H1 (cell line): ENCODE measurements around the gene ACBD6. TPM values are rescaled to one million over a fixed set of nuclear protein-coding genes. Genes with fewer than 3 reads are reported as not detected.

Source experiments
- CTCF ChIA-PET: fragments of 300-600 bp; sonication (Branson Sonifier 250); formaldehyde crosslinking; loops from one replicate; lab custom pipeline; 2021; ENCODE audit not compliant: partially characterized antibody; lab: Charles Lee
- POLR2A ChIA-PET: fragments of 300-600 bp; sonication (Branson Sonifier 250); formaldehyde crosslinking; loops from one replicate; lab custom pipeline; 2021; ENCODE audit warnings: inconsistent platforms; ENCODE audit not compliant: partially characterized antibody; lab: Charles Lee
- DNase-seq, 2 experiments: peaks; one replicate each; pipeline versions ENCODE4 v3.0.0 to v3.0.0-alpha.2; 2010 to 2022; ENCODE audit warnings: low spot score in 2 of 2, low read depth in 1 of 2, mixed read lengths in 1 of 2
- FAIRE-seq: peaks from 2 replicates; lab custom pipeline; 2011; peaks lifted over from hg19 to GRCh38; lab: Jason Lieb, UNC
- H2AFZ ChIP-seq: 2 replicates; pipeline ENCODE4 v1.8.1; 2012; ENCODE audit warnings: low read length, inconsistent platforms
- H2AK5ac ChIP-seq: 2 replicates; pipeline ENCODE4 v1.6.1; 2013; ENCODE audit warnings: low read depth, low read length
- H2BK120ac ChIP-seq: replicated peaks from 2 replicates; pipeline ENCODE3; 2013; ENCODE audit warnings: low read depth, low read length, inconsistent platforms
- H2BK12ac ChIP-seq: 2 replicates; pipeline ENCODE4 v1.6.1; 2013; ENCODE audit warnings: low read depth, low read length
- H2BK15ac ChIP-seq: 2 replicates; pipeline ENCODE4 v1.6.1; 2013; ENCODE audit warnings: low read length
- H2BK20ac ChIP-seq: 2 replicates; pipeline ENCODE4 v1.6.1; 2013; ENCODE audit warnings: low read length
- H2BK5ac ChIP-seq: 2 replicates; pipeline ENCODE4 v1.6.1; 2013; ENCODE audit warnings: low read depth, low read length
- H3K14ac ChIP-seq: 2 replicates; pipeline ENCODE4 v1.6.1; 2013; ENCODE audit warnings: inconsistent platforms; ENCODE audit not compliant: insufficient read length
- H3K18ac ChIP-seq: 2 replicates; pipeline ENCODE4 v1.6.1; 2013; ENCODE audit warnings: low read length; ENCODE audit errors: extremely low read depth
- H3K23ac ChIP-seq: 2 replicates; pipeline ENCODE4 v1.6.1; 2013; ENCODE audit warnings: inconsistent platforms; ENCODE audit not compliant: insufficient read length
- H3K23me2 ChIP-seq: 2 replicates; pipeline ENCODE4 v1.6.1; 2013; ENCODE audit warnings: low read depth, low read length
- H3K27ac ChIP-seq: 2 replicates; pipeline ENCODE4 v1.6.1; 2011; ENCODE audit warnings: low read depth, low read length, inconsistent platforms
- H3K27me3 ChIP-seq, 4 experiments: replicated peaks in 1 of 4; 1 replicate in 1 of 4; 2 replicates in 3 of 4; pipeline versions ENCODE4 v1.6.1 to v1.8.1; 2011 to 2013; ENCODE audit warnings: low read length in 3 of 4, mild to moderate bottlenecking in 3 of 4, inconsistent platforms in 2 of 4, mixed read lengths in 2 of 4, moderate library complexity in 1 of 4; ENCODE audit not compliant: control insufficient read depth in 3 of 4, insufficient read depth in 3 of 4; ENCODE audit errors: extremely low read depth in 1 of 4
- H3K36me3 ChIP-seq, 4 experiments: 2 replicates each; pipeline versions ENCODE4 v1.6.1 to v1.8.1; 2011 to 2013; ENCODE audit warnings: mild to moderate bottlenecking in 4 of 4, low read length in 3 of 4, moderate library complexity in 2 of 4, control low read depth in 1 of 4, inconsistent platforms in 1 of 4; ENCODE audit not compliant: insufficient read depth in 4 of 4, control insufficient read depth in 2 of 4
- H3K4ac ChIP-seq: replicated peaks from 2 replicates; pipeline ENCODE3; 2013; ENCODE audit warnings: low read length, low read depth, mixed read lengths, inconsistent platforms; ENCODE audit not compliant: insufficient read length
- H3K4me1 ChIP-seq, 4 experiments: replicated peaks in 1 of 4; 1 replicate in 1 of 4; 2 replicates in 3 of 4; pipeline versions ENCODE4 v1.6.1 to v1.8.1; 2011 to 2013; ENCODE audit warnings: low read length in 3 of 4, inconsistent platforms in 2 of 4, mixed read lengths in 1 of 4; ENCODE audit not compliant: insufficient read depth in 4 of 4, control insufficient read depth in 3 of 4
- H3K4me2 ChIP-seq, 2 experiments: 2 replicates each; pipeline versions ENCODE4 v1.6.1 to v1.8.1; 2011 to 2013; ENCODE audit warnings: low read depth in 2 of 2, low read length in 2 of 2, control low read depth in 1 of 2, inconsistent platforms in 1 of 2, mild to moderate bottlenecking in 1 of 2; ENCODE audit not compliant: insufficient read depth in 1 of 2
- H3K4me3 ChIP-seq, 4 experiments: fragments of 200-600, 300-600 bp in 1 of 4; sonication (generic), shearing (Covaris generic), sonication (Bioruptor Twin) in 1 of 4; 2 replicates each; pipeline versions ENCODE4 v1.5.1 to v1.8.1; 2011 to 2016; ENCODE audit warnings: low read length in 4 of 4, low read depth in 3 of 4, control low read depth in 2 of 4, inconsistent platforms in 2 of 4, mild to moderate bottlenecking in 2 of 4, mixed read lengths in 1 of 4, moderate library complexity in 1 of 4; ENCODE audit not compliant: insufficient read depth in 2 of 4; ENCODE audit errors: extremely low read depth in 1 of 4
- H3K56ac ChIP-seq: replicated peaks from 2 replicates; pipeline ENCODE3; 2013; ENCODE audit warnings: low read depth, mild to moderate bottlenecking, mixed read lengths, low read length, inconsistent platforms; ENCODE audit not compliant: insufficient read length
- H3K79me1 ChIP-seq: 2 replicates; pipeline ENCODE4 v1.6.1; 2013; ENCODE audit warnings: low read depth, low read length, control low read depth
- H3K79me2 ChIP-seq, 2 experiments: 2 replicates each; pipeline versions ENCODE4 v1.6.1 to v1.8.1; 2012 to 2013; ENCODE audit warnings: low read length in 2 of 2, mild to moderate bottlenecking in 2 of 2, inconsistent platforms in 1 of 2; ENCODE audit not compliant: insufficient read depth in 2 of 2, control insufficient read depth in 1 of 2
- H3K9ac ChIP-seq, 4 experiments: replicated peaks in 1 of 4; 1 replicate in 1 of 4; 2 replicates in 3 of 4; pipeline versions ENCODE4 v1.6.1 to v1.8.1; 2011 to 2013; ENCODE audit warnings: low read depth in 3 of 4, low read length in 3 of 4, control low read depth in 2 of 4, mild to moderate bottlenecking in 2 of 4, moderate library complexity in 2 of 4, inconsistent platforms in 1 of 4; ENCODE audit errors: extremely low read depth in 1 of 4
- H3K9me3 ChIP-seq, 2 experiments: 2 replicates each; pipeline versions ENCODE4 v1.6.1 to v1.8.1; 2012 to 2013; ENCODE audit warnings: mild to moderate bottlenecking in 2 of 2, moderate library complexity in 2 of 2, control low read depth in 1 of 2, inconsistent platforms in 1 of 2, low read depth in 1 of 2, low read length in 1 of 2, mixed read lengths in 1 of 2; ENCODE audit not compliant: insufficient read depth in 2 of 2
- H4K20me1 ChIP-seq, 2 experiments: replicated peaks in 1 of 2; 2 replicates each; pipeline versions ENCODE3 to v1.8.1; 2011 to 2013; ENCODE audit warnings: inconsistent platforms in 2 of 2, low read length in 2 of 2, mild to moderate bottlenecking in 1 of 2; ENCODE audit not compliant: insufficient read depth in 2 of 2, control insufficient read depth in 1 of 2
- H4K5ac ChIP-seq: 2 replicates; pipeline ENCODE4 v1.6.1; 2013; ENCODE audit warnings: low read length, low read depth, mixed read lengths, inconsistent platforms; ENCODE audit not compliant: insufficient read length
- H4K8ac ChIP-seq: 2 replicates; pipeline ENCODE4 v1.8.0; 2013; ENCODE audit warnings: mild to moderate bottlenecking, moderate library complexity, low read length, inconsistent platforms; ENCODE audit not compliant: insufficient read depth; ENCODE audit errors: extremely low read depth
- H4K91ac ChIP-seq: replicated peaks from 2 replicates; pipeline ENCODE3; 2013; ENCODE audit warnings: low read length, mixed read lengths, inconsistent platforms; ENCODE audit not compliant: insufficient read length
- CEBPB ChIP-seq: IDR thresholded peaks from 2 replicates; pipeline ENCODE4 v1.6.1; 2012; ENCODE audit warnings: low read depth, low read length
- CTBP2 ChIP-seq: IDR thresholded peaks from 2 replicates; pipeline ENCODE4 v1.7.0; 2011; ENCODE audit warnings: borderline replicate concordance, mild to moderate bottlenecking, moderate library complexity, mixed read lengths, low read length; ENCODE audit not compliant: insufficient read depth, insufficient read length
- EZH2 ChIP-seq: fragments of 200-600 bp; sonication (generic); IDR thresholded peaks from 2 replicates; pipeline ENCODE4 v1.7.1; 2012; ENCODE audit warnings: low read depth, mild to moderate bottlenecking, moderate library complexity, low read length, inconsistent platforms; ENCODE audit not compliant: severe bottlenecking
- JUND ChIP-seq: IDR thresholded peaks from 2 replicates; pipeline ENCODE4 v1.6.1; 2011; ENCODE audit warnings: mild to moderate bottlenecking, improper control_type of control experiment, low read length
- POLR2AphosphoS5 ChIP-seq: IDR thresholded peaks from 2 replicates; pipeline ENCODE4 v1.6.1; 2011; ENCODE audit warnings: low read depth, low read length
- RAD21 ChIP-seq, 2 experiments: IDR thresholded peaks in 1 of 2; conservative IDR thresholded peaks in 1 of 2; 2 replicates each; pipeline ENCODE4 v1.6.1; 2011; ENCODE audit warnings: low read depth in 2 of 2, low read length in 2 of 2, improper control_type of control experiment in 1 of 2, inconsistent platforms in 1 of 2, mild to moderate bottlenecking in 1 of 2, moderate library complexity in 1 of 2
- RBBP5 ChIP-seq: IDR thresholded peaks from 2 replicates; pipeline ENCODE4 v1.7.1; 2012; ENCODE audit warnings: low read depth, mild to moderate bottlenecking, inconsistent platforms, low read length, moderate library complexity, borderline replicate concordance
- RXRA ChIP-seq: IDR thresholded peaks from 2 replicates; pipeline ENCODE4 v1.6.1; 2011; ENCODE audit warnings: low read depth, mild to moderate bottlenecking, low read length, moderate library complexity; ENCODE audit not compliant: insufficient read depth
- SP4 ChIP-seq: IDR thresholded peaks from 2 replicates; pipeline ENCODE4 v1.6.1; 2012; ENCODE audit warnings: low read length, inconsistent platforms
- SRF ChIP-seq: IDR thresholded peaks from 2 replicates; pipeline ENCODE4 v1.6.1; 2011; ENCODE audit warnings: mild to moderate bottlenecking, low read depth, low read length, moderate library complexity
- TCF12 ChIP-seq: IDR thresholded peaks from 2 replicates; pipeline ENCODE4 v1.6.1; 2011; ENCODE audit warnings: low read depth, mild to moderate bottlenecking, low read length
- WGBS, 2 experiments: shearing (Covaris generic) in 1 of 2; methylation state at CpG; one replicate each; pipeline versions ENCODE4 v1.1.6 to v1.1.7; 2013 to 2015; ENCODE audit warnings: low lambda C conversion rate in 2 of 2, mixed read lengths in 2 of 2, inconsistent platforms in 1 of 2, low coverage in 1 of 2, missing lambda C conversion rate in 1 of 2; ENCODE audit not compliant: insufficient replicate concordance in 2 of 2, insufficient coverage in 1 of 2, insufficient read length in 1 of 2; ENCODE audit errors: extremely low coverage in 1 of 2, missing lambda C conversion rate in 1 of 2; 5-methylcytosine and 5-hydroxymethylcytosine counted together
- polyA plus RNA-seq, 7 experiments: library from polyadenylated mRNA; depleted of rRNA in 3 of 7; stranded (reverse) in 5 of 7; unstranded in 2 of 7; fragments of >200 nt in 5 of 7; fragments of 200-250 nt in 2 of 7; gene quantifications; 1 replicate in 5 of 7; 2 replicates in 1 of 7; 4 replicates in 1 of 7; pipeline versions ENCODE4 v1.2.1 to v1.2.3, GENCODE V29; 2011 to 2013; ENCODE audit warnings: missing spikeins in 2 of 7, mixed read lengths in 2 of 7
- total RNA-seq: library from RNA; stranded (reverse); fragmentation: NEBNext Ultra II Directional; extraction: Animal tissue kit (Norgen Biotek cat#: 25700); gene quantifications from 2 replicates; pipeline ENCODE4 v1.2.1, GENCODE V29; 2021
- TF ChIP-seq, protein P1 (sequence below): IDR thresholded peaks from 2 replicates; pipeline ENCODE4 v1.6.1; 2011; ENCODE audit warnings: low read depth, mild to moderate bottlenecking, low read length; ENCODE audit not compliant: insufficient read depth

ACBD6 gene
- total and polyA plus RNA-seq, 2 of the 8 experiments (the other 6 are each of a cell fraction or from before 2014, with no cell fraction given): 52.0 to 67.7 TPM

DNA sequence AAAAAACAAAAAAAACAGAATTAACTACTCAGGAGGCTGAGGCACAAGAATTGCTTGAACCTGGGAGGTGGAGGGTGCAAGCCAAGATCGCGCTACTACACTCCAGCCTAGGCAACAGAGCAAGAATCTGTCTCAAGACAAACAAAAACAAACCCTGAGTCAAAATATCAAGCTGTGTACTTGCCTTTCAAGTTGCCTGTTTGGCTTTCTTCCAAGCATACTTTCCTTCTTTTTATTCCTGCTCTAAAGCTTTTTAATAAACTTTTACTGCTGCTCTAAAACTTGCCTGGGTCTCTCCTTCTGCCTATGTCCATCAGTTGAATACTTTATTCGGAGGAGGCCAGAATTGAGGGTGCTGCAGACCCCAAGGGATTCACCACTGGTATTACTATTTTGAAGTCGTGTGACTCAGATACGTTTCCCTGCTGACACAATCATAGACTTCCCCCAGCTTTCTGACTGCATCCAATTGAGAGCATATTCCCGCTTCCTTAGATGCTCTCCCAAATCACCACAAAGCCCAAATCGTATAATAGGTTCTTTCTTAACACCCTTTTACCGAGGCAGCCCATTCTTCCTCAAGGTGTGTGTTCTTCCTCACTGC lies 3.5 kb upstream of the ACBD6 start:
- no peak for DNase-seq
- peaks cover 2 to 9% of the 10 kb centered on the region in 2 experiments; a peak in 3 of 4 replicates for H3K79me2 ChIP-seq
- H4K20me1 ChIP-seq: peaks cover 0 to 1% of the 10 kb centered on the region in 2 experiments
- no peak overlapping the region for H2AFZ ChIP-seq
- POLR2A ChIA-PET: interaction anchor here (0.5 to 2.6 kb wide), 5 partner anchors 9 to 564 kb away, joined by 3 to 8 read pairs (median 4); no protein-coding TSS in a partner anchor
- no peak overlapping the region for H3K4me2 ChIP-seq
- peaks cover 8% of the 10 kb centered on the region; the same call in 1 of the 2 replicates for H3K23me2 ChIP-seq
- no peak overlapping the region for H3K9ac ChIP-seq
- H3K9me3 ChIP-seq: peaks cover 13 to 18% of the 10 kb centered on the region in 2 experiments
- no peak overlapping the region for H3K27ac ChIP-seq
- H3K36me3 ChIP-seq: peaks cover 0 to 3% (median 0%) of the 10 kb centered on the region in 4 experiments; a peak in 1 of 8 replicates
- 86% methylated on average over 8 of the region's 8 CpGs; no CpG with 5 or more reads in 1 of the 2 experiments for WGBS, 2 experiments
- H4K8ac ChIP-seq: no peak overlapping the region
- H2BK120ac ChIP-seq: no peak overlapping the region
- no peak for FAIRE-seq
- CTCF ChIA-PET: interaction anchor here (0.7 to 3.5 kb wide), 5 partner anchors 10 to 383 kb away, joined by 3 to 21 read pairs (median 3); no protein-coding TSS in a partner anchor
- no peak overlapping the region for H2AK5ac ChIP-seq
- H2BK12ac ChIP-seq: no peak overlapping the region
- H3K14ac ChIP-seq: no peak overlapping the region
- no peak overlapping the region for H4K91ac ChIP-seq
- H4K5ac ChIP-seq: no peak overlapping the region
- H3K4me1 ChIP-seq: peaks cover 0 to 3% (median 0%) of the 10 kb centered on the region in 4 experiments; a peak in 2 of 7 replicates
- no peak overlapping the region for H2BK5ac ChIP-seq
- peaks cover 0 to 4% (median 0%) of the 10 kb centered on the region in 4 experiments; a peak in 2 of 7 replicates for H3K27me3 ChIP-seq
- H3K23ac ChIP-seq: no peak overlapping the region
- no peaks in the 10 kb centered on the region for H3K79me1 ChIP-seq
- no peak overlapping the region for H2BK20ac ChIP-seq
- no peak overlapping the region for H3K4ac ChIP-seq
- H3K18ac ChIP-seq: no peak overlapping the region
- H3K4me3 ChIP-seq: no peak overlapping the region
- no peak overlapping the region for H2BK15ac ChIP-seq
- H3K56ac ChIP-seq: no peak overlapping the region
- no peak for TF ChIP-seq RAD21 (IDR thresholded peaks at IDR 0.05 in 1 of 2, conservative IDR thresholded peaks at IDR 0.05 in 1 of 2; ENCODE audit: low read depth in 2 of 2, low read length in 2 of 2)
- no peak for TF ChIP-seq RXRA
- TF ChIP-seq POLR2AphosphoS5: no peak
- TF ChIP-seq JUND: no peak
- TF ChIP-seq RBBP5: no peak
- no peak for TF ChIP-seq EZH2
- no peak for TF ChIP-seq CEBPB
- TF ChIP-seq, protein P1, sequence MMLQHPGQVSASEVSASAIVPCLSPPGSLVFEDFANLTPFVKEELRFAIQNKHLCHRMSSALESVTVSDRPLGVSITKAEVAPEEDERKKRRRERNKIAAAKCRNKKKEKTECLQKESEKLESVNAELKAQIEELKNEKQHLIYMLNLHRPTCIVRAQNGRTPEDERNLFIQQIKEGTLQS: no peak
- TF ChIP-seq SP4: no peak
- TF ChIP-seq TCF12: no peak
- TF ChIP-seq CTBP2: no peak
- no peak for TF ChIP-seq SRF
